SU-DHL-6 (cell line): ENCODE results near the gene DSTN.

ENCODE experiments used
- H2AFZ ChIP-seq: fragments of 200-600 bp; sonication (generic); 2 replicates; pipeline ENCODE4 v1.6.1; 2014; ENCODE audit warnings: low read depth, mild to moderate bottlenecking, moderate library complexity, mixed read lengths, antibody characterized with exemption, low read length; ENCODE audit not compliant: severe bottlenecking
- H3F3A ChIP-seq: fragments of 200-600 bp; shearing (Covaris generic); 2 replicates; pipeline ENCODE4 v1.6.0; 2016; ENCODE audit warnings: antibody characterized with exemption, mild to moderate bottlenecking; ENCODE audit not compliant: insufficient read depth
- H3K27ac ChIP-seq: fragments of 200-600 bp; sonication (generic); 2 replicates; pipeline ENCODE4 v1.5.1; 2016; ENCODE audit warnings: low read depth, mild to moderate bottlenecking, low read length, moderate library complexity, mixed read lengths
- H3K27me3 ChIP-seq: fragments of 200-600 bp; sonication (generic), shearing (Covaris generic); 2 replicates; pipeline ENCODE4 v1.6.0; 2014; ENCODE audit warnings: mild to moderate bottlenecking, low read length
- H3K36me3 ChIP-seq: fragments of 200-600 bp; sonication (generic); 2 replicates; pipeline ENCODE4 v1.6.1; 2014; ENCODE audit warnings: mild to moderate bottlenecking, low read length, mixed read lengths
- H3K4me2 ChIP-seq: fragments of 300-600, 200-600 bp; shearing (Covaris generic), sonication (generic); 2 replicates; pipeline ENCODE4 v1.6.0; 2014; ENCODE audit warnings: low read length, low read depth, mild to moderate bottlenecking; ENCODE audit not compliant: poor library complexity, severe bottlenecking
- H3K4me3 ChIP-seq: fragments of 200-600 bp; sonication (generic); 2 replicates; pipeline ENCODE4 v1.5.1; 2014; ENCODE audit warnings: antibody characterized with exemption, low read length, mild to moderate bottlenecking, mixed read lengths; ENCODE audit not compliant: insufficient read depth, poor library complexity, severe bottlenecking
- H3K79me2 ChIP-seq: fragments of 200-600 bp; sonication (generic); 2 replicates; pipeline ENCODE4 v1.6.1; 2014; ENCODE audit warnings: mild to moderate bottlenecking, low read length, moderate library complexity; ENCODE audit not compliant: insufficient read depth
- H3K9ac ChIP-seq: fragments of 200-600 bp; sonication (generic); 2 replicates; pipeline ENCODE4 v1.7.0; 2014; ENCODE audit warnings: mild to moderate bottlenecking, low read length
- H3K9me2 ChIP-seq: fragments of 200-600 bp; sonication (generic); replicated peaks from 2 replicates; pipeline ENCODE4 v1.6.1; 2014; ENCODE audit warnings: low read length; ENCODE audit not compliant: insufficient read depth
- H3K9me3 ChIP-seq: fragments of 200-600 bp; sonication (generic); 2 replicates; pipeline ENCODE4 v1.6.1; 2014; ENCODE audit warnings: low read length, mixed read lengths; ENCODE audit not compliant: insufficient read depth
- H4K20me1 ChIP-seq: fragments of 200-600 bp; sonication (generic); 2 replicates; pipeline ENCODE4 v1.6.1; 2014; ENCODE audit warnings: low read depth, mild to moderate bottlenecking, antibody characterized with exemption, low read length, moderate library complexity, mixed read lengths
- EZH2phosphoT487 ChIP-seq: fragments of 200-600 bp; sonication (generic), shearing (Covaris generic); conservative IDR thresholded peaks from 2 replicates; pipeline ENCODE4 v1.6.1; 2018; ENCODE audit warnings: mild to moderate bottlenecking, antibody characterized with exemption, low read length, moderate library complexity, mixed read lengths
- TF ChIP-seq, protein P1 (sequence below): fragments of 200-600 bp; sonication (generic); IDR thresholded peaks from one replicate; pipeline ENCODE4 v1.5.1; 2017; ENCODE audit warnings: antibody characterized with exemption, mild to moderate bottlenecking, low read length, moderate library complexity; ENCODE audit not compliant: insufficient read depth, poor library complexity, severe bottlenecking

Gene DSTN

DNA sequence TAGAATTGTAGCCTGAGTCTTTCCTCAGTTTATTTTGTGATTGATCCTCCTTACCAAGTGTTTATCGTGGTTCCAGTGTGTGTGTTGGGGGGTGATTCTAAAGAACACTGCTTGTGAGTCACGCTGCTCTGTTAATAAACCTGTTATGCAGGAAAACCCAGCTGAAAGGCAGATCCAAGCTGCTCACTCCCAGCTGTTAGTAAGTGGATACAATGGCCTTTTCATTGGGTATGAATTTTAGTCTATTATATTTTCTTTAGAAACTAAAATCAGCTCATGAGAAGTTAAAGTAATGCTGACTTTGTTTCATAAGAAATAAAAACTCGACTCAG is 12.2 kb upstream of the DSTN start:
- Histone ChIP-seq H2AFZ (no peak overlapping the region), H3K9me3 (no peaks in the 10 kb centered on the region), H3K36me3 (no peaks in the 10 kb centered on the region), H3K27ac (no peak overlapping the region), H3K27me3 (no peaks in the 10 kb centered on the region), H3K9me2 (no peaks in the 10 kb centered on the region), H3K4me3 (no peak overlapping the region), H3K4me2 (no peak overlapping the region), H3F3A (no peaks in the 10 kb centered on the region), H3K79me2 (no peaks in the 10 kb centered on the region), H3K9ac (no peak overlapping the region), H4K20me1 (no peaks in the 10 kb centered on the region)
- TF ChIP-seq EZH2phosphoT487: no peak
- TF ChIP-seq, protein P1, sequence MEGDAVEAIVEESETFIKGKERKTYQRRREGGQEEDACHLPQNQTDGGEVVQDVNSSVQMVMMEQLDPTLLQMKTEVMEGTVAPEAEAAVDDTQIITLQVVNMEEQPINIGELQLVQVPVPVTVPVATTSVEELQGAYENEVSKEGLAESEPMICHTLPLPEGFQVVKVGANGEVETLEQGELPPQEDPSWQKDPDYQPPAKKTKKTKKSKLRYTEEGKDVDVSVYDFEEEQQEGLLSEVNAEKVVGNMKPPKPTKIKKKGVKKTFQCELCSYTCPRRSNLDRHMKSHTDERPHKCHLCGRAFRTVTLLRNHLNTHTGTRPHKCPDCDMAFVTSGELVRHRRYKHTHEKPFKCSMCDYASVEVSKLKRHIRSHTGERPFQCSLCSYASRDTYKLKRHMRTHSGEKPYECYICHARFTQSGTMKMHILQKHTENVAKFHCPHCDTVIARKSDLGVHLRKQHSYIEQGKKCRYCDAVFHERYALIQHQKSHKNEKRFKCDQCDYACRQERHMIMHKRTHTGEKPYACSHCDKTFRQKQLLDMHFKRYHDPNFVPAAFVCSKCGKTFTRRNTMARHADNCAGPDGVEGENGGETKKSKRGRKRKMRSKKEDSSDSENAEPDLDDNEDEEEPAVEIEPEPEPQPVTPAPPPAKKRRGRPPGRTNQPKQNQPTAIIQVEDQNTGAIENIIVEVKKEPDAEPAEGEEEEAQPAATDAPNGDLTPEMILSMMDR: no peak

DNA sequence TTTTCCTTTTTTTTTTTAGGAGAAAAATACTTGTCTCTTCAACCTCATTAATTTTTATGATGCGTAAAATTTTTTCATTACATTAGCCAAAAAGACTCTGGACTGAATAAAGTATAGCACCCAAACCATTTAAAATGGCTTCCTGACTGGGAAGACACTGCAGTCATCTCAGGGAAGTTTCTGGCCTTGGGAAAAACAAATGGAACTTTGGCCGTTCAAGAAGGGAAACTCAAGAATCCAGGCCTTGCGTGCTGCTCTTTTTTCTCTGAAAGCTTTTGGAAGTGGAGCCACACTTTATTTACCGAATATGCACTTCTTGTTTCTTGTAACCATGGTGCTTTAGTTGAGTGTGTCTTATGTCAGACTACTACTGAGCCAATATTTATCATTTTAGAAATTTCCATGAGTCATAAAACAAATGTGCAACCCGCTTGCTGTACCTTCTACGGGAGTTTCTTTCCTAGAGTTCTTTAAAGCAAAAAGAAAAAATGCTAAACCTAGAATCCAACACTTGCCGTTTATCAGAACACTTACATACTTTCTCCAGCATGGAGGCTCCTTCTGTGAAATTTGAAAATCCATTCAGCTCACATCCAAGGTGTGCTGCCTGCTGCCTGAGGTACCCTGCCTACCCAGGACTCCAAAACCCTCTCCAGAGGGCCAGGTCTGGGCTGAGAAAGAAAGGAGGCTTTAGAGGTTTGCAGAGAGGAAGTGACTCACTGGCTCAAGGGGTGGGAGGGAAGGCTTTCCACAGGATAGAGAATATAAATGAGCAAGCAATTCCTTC is 11.5 kb upstream of the DSTN start:
- H4K20me1 ChIP-seq: no peaks in the 10 kb centered on the region
- no peak overlapping the region for H3K4me2 ChIP-seq
- no peak overlapping the region for H3K4me3 ChIP-seq
- no peaks in the 10 kb centered on the region for H3K36me3 ChIP-seq
- H3K79me2 ChIP-seq: no peaks in the 10 kb centered on the region
- H3K27ac ChIP-seq: no peak overlapping the region
- no peak overlapping the region for H2AFZ ChIP-seq
- no peaks in the 10 kb centered on the region for H3F3A ChIP-seq
- no peak overlapping the region for H3K9ac ChIP-seq
- H3K9me3 ChIP-seq: no peaks in the 10 kb centered on the region
- H3K27me3 ChIP-seq: no peaks in the 10 kb centered on the region
- no peaks in the 10 kb centered on the region for H3K9me2 ChIP-seq
- TF ChIP-seq, protein P1: no peak
- no peak for TF ChIP-seq EZH2phosphoT487

DNA sequence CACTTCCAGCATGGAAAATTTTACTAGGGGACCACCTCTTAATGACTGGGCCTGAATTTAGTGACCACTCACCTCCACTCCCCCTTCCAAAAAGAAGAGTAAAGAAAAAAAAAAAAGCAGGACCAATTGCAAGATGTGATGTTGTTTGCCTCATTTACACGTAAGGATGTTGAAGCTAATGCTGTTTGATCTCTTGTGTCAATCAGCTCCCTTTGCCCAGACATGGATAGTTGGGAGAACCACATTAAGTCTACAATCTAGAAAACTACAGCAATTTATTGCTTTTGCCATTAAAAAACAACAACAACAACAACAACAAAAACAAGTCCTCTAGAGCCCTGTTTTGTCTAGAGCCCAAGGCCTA is 11.0 kb upstream of the DSTN start:
- Histone ChIP-seq H3K9ac (no peak overlapping the region), H3K27me3 (no peaks in the 10 kb centered on the region), H3K9me3 (no peaks in the 10 kb centered on the region), H4K20me1 (no peaks in the 10 kb centered on the region), H3K79me2 (no peaks in the 10 kb centered on the region), H3K4me3 (no peak overlapping the region), H3K9me2 (no peaks in the 10 kb centered on the region), H3K36me3 (no peaks in the 10 kb centered on the region), H3F3A (no peaks in the 10 kb centered on the region), H2AFZ (no peak overlapping the region), H3K27ac (no peak overlapping the region), H3K4me2 (no peak overlapping the region)
- TF ChIP-seq EZH2phosphoT487: no peak
- TF ChIP-seq, protein P1: no peak
